Measurements from ENCODE around the gene PHLDB2. TPM values are rescaled to one million over a fixed set of nuclear protein-coding genes. Genes with fewer than 3 reads are reported as not detected.

The PHLDB2 gene
- total RNA-seq, 2 experiments from 2014 or later, result 2.2 to 3.3 TPM

- CTCF ChIA-PET, result no interaction called here
- POLR2A ChIA-PET, result no interaction called here
Observed at GRCh38 chr3:111872979-111873378, 13.9 kb downstream of the PHLDB2 start.

GRCh38 chr3:111874177-111874820 lies 15.2 kb downstream of the PHLDB2 start:
- CTCF ChIA-PET, result no interaction called here
- POLR2A ChIA-PET, result no interaction called here

- POLR2A ChIA-PET, result no interaction called here
- CTCF ChIA-PET, result no interaction called here
Observed at GRCh38 chr3:111881480-111881879, 22.4 kb downstream of the PHLDB2 start.

- ChIA-PET CTCF (no interaction called here), POLR2A (no interaction called here)
Observed at GRCh38 chr3:111882194-111882593, 23.1 kb downstream of the PHLDB2 start.

- CTCF ChIA-PET, result no interaction called here
- POLR2A ChIA-PET, result no interaction called here
Observed at GRCh38 chr3:111882799-111883198, 23.7 kb downstream of the PHLDB2 start.

GRCh38 chr3:111884411-111885018 lies 25.4 kb downstream of the PHLDB2 start:
- ChIA-PET POLR2A (no interaction called here), CTCF (interaction anchor here (0.5 kb wide), 1 partner anchor 29 kb away, joined by 3 read pairs; no protein-coding TSS in a partner anchor)

- ChIA-PET CTCF (no interaction called here), POLR2A (no interaction called here)
Observed at GRCh38 chr3:111885578-111885977, 26.5 kb downstream of the PHLDB2 start.

- POLR2A ChIA-PET, result no interaction called here
- CTCF ChIA-PET, result no interaction called here
Observed at GRCh38 chr3:111890051-111890580, 31.1 kb downstream of the PHLDB2 start.

GRCh38 chr3:111892070-111892469 lies 33.0 kb downstream of the PHLDB2 start:
- ChIA-PET CTCF (interaction anchor here (1.0 kb wide), 1 partner anchor 191 kb away, joined by 3 read pairs; no protein-coding TSS in a partner anchor), POLR2A (no interaction called here)

- ChIA-PET POLR2A (no interaction called here), CTCF (interaction anchor here (0.7 kb wide), 1 partner anchor 262 kb away, joined by 3 read pairs; no protein-coding TSS in a partner anchor)
Observed at GRCh38 chr3:111895071-111895470, 36.0 kb downstream of the PHLDB2 start.

GRCh38 chr3:111899966-111900365 lies 40.9 kb downstream of the PHLDB2 start:
- POLR2A ChIA-PET, result no interaction called here
- CTCF ChIA-PET, result interaction anchor here (0.6 kb wide), 1 partner anchor 33 kb away, joined by 3 read pairs; no protein-coding TSS in a partner anchor

GRCh38 chr3:111901637-111902036 lies 42.6 kb downstream of the PHLDB2 start:
- ChIA-PET POLR2A (no interaction called here), CTCF (no interaction called here)

GRCh38 chr3:111902534-111902933 lies 43.5 kb downstream of the PHLDB2 start:
- ChIA-PET CTCF (no interaction called here), POLR2A (no interaction called here)

- CTCF ChIA-PET, result no interaction called here
- POLR2A ChIA-PET, result no interaction called here
Observed at GRCh38 chr3:111903067-111903511, 44.0 kb downstream of the PHLDB2 start.

GRCh38 chr3:111904376-111905241 lies 45.5 kb downstream of the PHLDB2 start:
- ChIA-PET CTCF (no interaction called here), POLR2A (no interaction called here)

- POLR2A ChIA-PET, result no interaction called here
- CTCF ChIA-PET, result interaction anchor here (1.1 kb wide), 1 partner anchor 238 kb away, joined by 3 read pairs; no protein-coding TSS in a partner anchor
Observed at GRCh38 chr3:111906656-111907055, 47.6 kb downstream of the PHLDB2 start.

- POLR2A ChIA-PET, result no interaction called here
- CTCF ChIA-PET, result interaction anchor here (1.1 kb wide), 1 partner anchor 238 kb away, joined by 3 read pairs; no protein-coding TSS in a partner anchor
Observed at GRCh38 chr3:111907151-111907550, 48.1 kb downstream of the PHLDB2 start.

GRCh38 chr3:111910806-111911205 lies 51.7 kb downstream of the PHLDB2 start:
- ChIA-PET POLR2A (no interaction called here), CTCF (no interaction called here)

GRCh38 chr3:111911446-111911845 lies 52.4 kb downstream of the PHLDB2 start:
- POLR2A ChIA-PET, result no interaction called here
- CTCF ChIA-PET, result no interaction called here

- ChIA-PET POLR2A (no interaction called here), CTCF (no interaction called here)
Observed at GRCh38 chr3:111913163-111913763, 54.2 kb downstream of the PHLDB2 start.
